H1 (cell line): ENCODE measurements around the gene PBX3. TPM values are rescaled to one million over a fixed set of nuclear protein-coding genes. Genes with fewer than 3 reads are reported as not detected.

ENCODE experiments used
- CTCF ChIA-PET: fragments of 300-600 bp; sonication (Branson Sonifier 250); formaldehyde crosslinking; loops from one replicate; lab custom pipeline; 2021; ENCODE audit not compliant: partially characterized antibody; lab: Charles Lee
- POLR2A ChIA-PET: fragments of 300-600 bp; sonication (Branson Sonifier 250); formaldehyde crosslinking; loops from one replicate; lab custom pipeline; 2021; ENCODE audit warnings: inconsistent platforms; ENCODE audit not compliant: partially characterized antibody; lab: Charles Lee
- DNase-seq, 2 experiments: peaks; one replicate each; pipeline versions ENCODE4 v3.0.0 to v3.0.0-alpha.2; 2010 to 2022; ENCODE audit warnings: low spot score in 2 of 2, low read depth in 1 of 2, mixed read lengths in 1 of 2
- FAIRE-seq: peaks from 2 replicates; lab custom pipeline; 2011; peaks lifted over from hg19 to GRCh38; lab: Jason Lieb, UNC
- H2AFZ ChIP-seq: 2 replicates; pipeline ENCODE4 v1.8.1; 2012; ENCODE audit warnings: low read length, inconsistent platforms
- H2AK5ac ChIP-seq: 2 replicates; pipeline ENCODE4 v1.6.1; 2013; ENCODE audit warnings: low read depth, low read length
- H2BK120ac ChIP-seq: replicated peaks from 2 replicates; pipeline ENCODE3; 2013; ENCODE audit warnings: low read depth, low read length, inconsistent platforms
- H2BK12ac ChIP-seq: 2 replicates; pipeline ENCODE4 v1.6.1; 2013; ENCODE audit warnings: low read depth, low read length
- H2BK15ac ChIP-seq: 2 replicates; pipeline ENCODE4 v1.6.1; 2013; ENCODE audit warnings: low read length
- H2BK20ac ChIP-seq: 2 replicates; pipeline ENCODE4 v1.6.1; 2013; ENCODE audit warnings: low read length
- H2BK5ac ChIP-seq: 2 replicates; pipeline ENCODE4 v1.6.1; 2013; ENCODE audit warnings: low read depth, low read length
- H3K14ac ChIP-seq: 2 replicates; pipeline ENCODE4 v1.6.1; 2013; ENCODE audit warnings: inconsistent platforms; ENCODE audit not compliant: insufficient read length
- H3K18ac ChIP-seq: 2 replicates; pipeline ENCODE4 v1.6.1; 2013; ENCODE audit warnings: low read length; ENCODE audit errors: extremely low read depth
- H3K23ac ChIP-seq: 2 replicates; pipeline ENCODE4 v1.6.1; 2013; ENCODE audit warnings: inconsistent platforms; ENCODE audit not compliant: insufficient read length
- H3K23me2 ChIP-seq: 2 replicates; pipeline ENCODE4 v1.6.1; 2013; ENCODE audit warnings: low read depth, low read length
- H3K27ac ChIP-seq: 2 replicates; pipeline ENCODE4 v1.6.1; 2011; ENCODE audit warnings: low read depth, low read length, inconsistent platforms
- H3K27me3 ChIP-seq, 4 experiments: replicated peaks in 1 of 4; 1 replicate in 1 of 4; 2 replicates in 3 of 4; pipeline versions ENCODE4 v1.6.1 to v1.8.1; 2011 to 2013; ENCODE audit warnings: low read length in 3 of 4, mild to moderate bottlenecking in 3 of 4, inconsistent platforms in 2 of 4, mixed read lengths in 2 of 4, moderate library complexity in 1 of 4; ENCODE audit not compliant: control insufficient read depth in 3 of 4, insufficient read depth in 3 of 4; ENCODE audit errors: extremely low read depth in 1 of 4
- H3K36me3 ChIP-seq, 4 experiments: 2 replicates each; pipeline versions ENCODE4 v1.6.1 to v1.8.1; 2011 to 2013; ENCODE audit warnings: mild to moderate bottlenecking in 4 of 4, low read length in 3 of 4, moderate library complexity in 2 of 4, control low read depth in 1 of 4, inconsistent platforms in 1 of 4; ENCODE audit not compliant: insufficient read depth in 4 of 4, control insufficient read depth in 2 of 4
- H3K4ac ChIP-seq: replicated peaks from 2 replicates; pipeline ENCODE3; 2013; ENCODE audit warnings: low read length, low read depth, mixed read lengths, inconsistent platforms; ENCODE audit not compliant: insufficient read length
- H3K4me1 ChIP-seq, 4 experiments: replicated peaks in 1 of 4; 1 replicate in 1 of 4; 2 replicates in 3 of 4; pipeline versions ENCODE4 v1.6.1 to v1.8.1; 2011 to 2013; ENCODE audit warnings: low read length in 3 of 4, inconsistent platforms in 2 of 4, mixed read lengths in 1 of 4; ENCODE audit not compliant: insufficient read depth in 4 of 4, control insufficient read depth in 3 of 4
- H3K4me2 ChIP-seq, 2 experiments: 2 replicates each; pipeline versions ENCODE4 v1.6.1 to v1.8.1; 2011 to 2013; ENCODE audit warnings: low read depth in 2 of 2, low read length in 2 of 2, control low read depth in 1 of 2, inconsistent platforms in 1 of 2, mild to moderate bottlenecking in 1 of 2; ENCODE audit not compliant: insufficient read depth in 1 of 2
- H3K4me3 ChIP-seq, 4 experiments: fragments of 200-600, 300-600 bp in 1 of 4; sonication (generic), shearing (Covaris generic), sonication (Bioruptor Twin) in 1 of 4; 2 replicates each; pipeline versions ENCODE4 v1.5.1 to v1.8.1; 2011 to 2016; ENCODE audit warnings: low read length in 4 of 4, low read depth in 3 of 4, control low read depth in 2 of 4, inconsistent platforms in 2 of 4, mild to moderate bottlenecking in 2 of 4, mixed read lengths in 1 of 4, moderate library complexity in 1 of 4; ENCODE audit not compliant: insufficient read depth in 2 of 4; ENCODE audit errors: extremely low read depth in 1 of 4
- H3K56ac ChIP-seq: replicated peaks from 2 replicates; pipeline ENCODE3; 2013; ENCODE audit warnings: low read depth, mild to moderate bottlenecking, mixed read lengths, low read length, inconsistent platforms; ENCODE audit not compliant: insufficient read length
- H3K79me1 ChIP-seq: 2 replicates; pipeline ENCODE4 v1.6.1; 2013; ENCODE audit warnings: low read depth, low read length, control low read depth
- H3K79me2 ChIP-seq, 2 experiments: 2 replicates each; pipeline versions ENCODE4 v1.6.1 to v1.8.1; 2012 to 2013; ENCODE audit warnings: low read length in 2 of 2, mild to moderate bottlenecking in 2 of 2, inconsistent platforms in 1 of 2; ENCODE audit not compliant: insufficient read depth in 2 of 2, control insufficient read depth in 1 of 2
- H3K9ac ChIP-seq, 4 experiments: replicated peaks in 1 of 4; 1 replicate in 1 of 4; 2 replicates in 3 of 4; pipeline versions ENCODE4 v1.6.1 to v1.8.1; 2011 to 2013; ENCODE audit warnings: low read depth in 3 of 4, low read length in 3 of 4, control low read depth in 2 of 4, mild to moderate bottlenecking in 2 of 4, moderate library complexity in 2 of 4, inconsistent platforms in 1 of 4; ENCODE audit errors: extremely low read depth in 1 of 4
- H3K9me3 ChIP-seq, 2 experiments: 2 replicates each; pipeline versions ENCODE4 v1.6.1 to v1.8.1; 2012 to 2013; ENCODE audit warnings: mild to moderate bottlenecking in 2 of 2, moderate library complexity in 2 of 2, control low read depth in 1 of 2, inconsistent platforms in 1 of 2, low read depth in 1 of 2, low read length in 1 of 2, mixed read lengths in 1 of 2; ENCODE audit not compliant: insufficient read depth in 2 of 2
- H4K20me1 ChIP-seq, 2 experiments: replicated peaks in 1 of 2; 2 replicates each; pipeline versions ENCODE3 to v1.8.1; 2011 to 2013; ENCODE audit warnings: inconsistent platforms in 2 of 2, low read length in 2 of 2, mild to moderate bottlenecking in 1 of 2; ENCODE audit not compliant: insufficient read depth in 2 of 2, control insufficient read depth in 1 of 2
- H4K5ac ChIP-seq: 2 replicates; pipeline ENCODE4 v1.6.1; 2013; ENCODE audit warnings: low read length, low read depth, mixed read lengths, inconsistent platforms; ENCODE audit not compliant: insufficient read length
- H4K8ac ChIP-seq: 2 replicates; pipeline ENCODE4 v1.8.0; 2013; ENCODE audit warnings: mild to moderate bottlenecking, moderate library complexity, low read length, inconsistent platforms; ENCODE audit not compliant: insufficient read depth; ENCODE audit errors: extremely low read depth
- H4K91ac ChIP-seq: replicated peaks from 2 replicates; pipeline ENCODE3; 2013; ENCODE audit warnings: low read length, mixed read lengths, inconsistent platforms; ENCODE audit not compliant: insufficient read length
- ASH2L ChIP-seq: fragments of 200-600, 300-600 bp; sonication (generic); IDR thresholded peaks from one replicate; pipeline ENCODE4 v1.7.1; 2017; ENCODE audit warnings: low read length
- ATF2 ChIP-seq: IDR thresholded peaks from 2 replicates; pipeline ENCODE4 v1.6.1; 2012; ENCODE audit warnings: low read length, inconsistent platforms
- CHD1 ChIP-seq: IDR thresholded peaks from 2 replicates; pipeline ENCODE4 v1.6.1; 2012; ENCODE audit warnings: low read depth, low read length, improper control_type of control experiment
- POLR2AphosphoS5 ChIP-seq: IDR thresholded peaks from 2 replicates; pipeline ENCODE4 v1.6.1; 2011; ENCODE audit warnings: low read depth, low read length
- RNF2 ChIP-seq: fragments of 200-900, 300-1000 bp; sonication (generic); IDR thresholded peaks from 2 replicates; pipeline ENCODE4 v1.7.1; 2016; ENCODE audit warnings: borderline replicate concordance, low read depth, mild to moderate bottlenecking, antibody characterized with exemption, low read length; ENCODE audit not compliant: poor library complexity, severe bottlenecking; ENCODE audit errors: missing control alignments
- WGBS, 2 experiments: shearing (Covaris generic) in 1 of 2; methylation state at CpG; one replicate each; pipeline versions ENCODE4 v1.1.6 to v1.1.7; 2013 to 2015; ENCODE audit warnings: low lambda C conversion rate in 2 of 2, mixed read lengths in 2 of 2, inconsistent platforms in 1 of 2, low coverage in 1 of 2, missing lambda C conversion rate in 1 of 2; ENCODE audit not compliant: insufficient replicate concordance in 2 of 2, insufficient coverage in 1 of 2, insufficient read length in 1 of 2; ENCODE audit errors: extremely low coverage in 1 of 2, missing lambda C conversion rate in 1 of 2; 5-methylcytosine and 5-hydroxymethylcytosine counted together
- polyA plus RNA-seq, 7 experiments: library from polyadenylated mRNA; depleted of rRNA in 3 of 7; stranded (reverse) in 5 of 7; unstranded in 2 of 7; fragments of >200 nt in 5 of 7; fragments of 200-250 nt in 2 of 7; gene quantifications; 1 replicate in 5 of 7; 2 replicates in 1 of 7; 4 replicates in 1 of 7; pipeline versions ENCODE4 v1.2.1 to v1.2.3, GENCODE V29; 2011 to 2013; ENCODE audit warnings: missing spikeins in 2 of 7, mixed read lengths in 2 of 7
- total RNA-seq: library from RNA; stranded (reverse); fragmentation: NEBNext Ultra II Directional; extraction: Animal tissue kit (Norgen Biotek cat#: 25700); gene quantifications from 2 replicates; pipeline ENCODE4 v1.2.1, GENCODE V29; 2021

Gene PBX3
- total and polyA plus RNA-seq, 2 of the 8 experiments (the other 6 are each of a cell fraction or from before 2014, with no cell fraction given): 22.7 to 44.3 TPM

- H2BK20ac ChIP-seq: no peak overlapping the region
- FAIRE-seq: no peak
- H3K4me1 ChIP-seq: no peaks in the 10 kb centered on the region; a peak in 1 of 7 replicates
- no peaks in the 10 kb centered on the region for H3K36me3 ChIP-seq
- no peak overlapping the region for H3K4me3 ChIP-seq
- H3K79me2 ChIP-seq: no peaks in the 10 kb centered on the region
- H3K27ac ChIP-seq: no peak overlapping the region
- H3K9me3 ChIP-seq: no peaks in the 10 kb centered on the region
- H3K23ac ChIP-seq: no peak overlapping the region
- no peak overlapping the region for H3K9ac ChIP-seq
- POLR2A ChIA-PET: no interaction called here
- 92% methylated on average over 24 of the region's 24 CpGs; no CpG with 5 or more reads in 1 of the 2 experiments for WGBS, 2 experiments
- H2BK15ac ChIP-seq: no peak overlapping the region
- no peaks in the 10 kb centered on the region for H3K23me2 ChIP-seq
- no peak overlapping the region for H3K18ac ChIP-seq
- no peak overlapping the region for H3K56ac ChIP-seq
- CTCF ChIA-PET: interaction anchor here (0.6 to 2.5 kb wide), 5 partner anchors 8 to 98 kb away, joined by 3 to 13 read pairs (median 4); no protein-coding TSS in a partner anchor
- H2BK12ac ChIP-seq: no peak overlapping the region
- TF ChIP-seq CHD1 (no peak), POLR2AphosphoS5 (no peak), ASH2L (no peak), ATF2 (no peak), RNF2 (no peak)
- H4K20me1 ChIP-seq: no peaks in the 10 kb centered on the region
- H3K4ac ChIP-seq: no peak overlapping the region
- DNase-seq: no peak
- no peak overlapping the region for H4K8ac ChIP-seq
- no peak overlapping the region for H4K5ac ChIP-seq
- no peak overlapping the region for H2BK5ac ChIP-seq
- H4K91ac ChIP-seq: no peak overlapping the region
- H2AK5ac ChIP-seq: no peak overlapping the region
- no peaks in the 10 kb centered on the region for H3K27me3 ChIP-seq
- H3K79me1 ChIP-seq: no peaks in the 10 kb centered on the region
- H3K4me2 ChIP-seq: no peak overlapping the region
- H3K14ac ChIP-seq: no peak overlapping the region
- no peak overlapping the region for H2BK120ac ChIP-seq
- H2AFZ ChIP-seq: no peak overlapping the region
Observed at GRCh38 chr9:126016579-126017290, 269.6 kb downstream of the PBX3 start.
